Effector memory CD4-positive, alpha-beta T cell (primary cell): ENCODE measurements around the gene SLC11A1.

ENCODE experiments used
- DNase-seq, 3 donors: peaks; one replicate each; pipeline ENCODE4 v3.0.0-alpha.2; 2020
- H3K27ac ChIP-seq: 2 replicates; pipeline ENCODE4 v1.7.0; 2013; ENCODE audit warnings: mild to moderate bottlenecking, low read length, moderate library complexity; ENCODE audit not compliant: insufficient read depth, poor library complexity, severe bottlenecking
- H3K27me3 ChIP-seq: replicated peaks from 2 replicates; pipeline ENCODE4 v1.7.0; 2013; ENCODE audit warnings: mild to moderate bottlenecking, low read length; ENCODE audit not compliant: insufficient read depth, control insufficient read depth, poor library complexity, severe bottlenecking
- H3K36me3 ChIP-seq: 2 replicates; pipeline ENCODE4 v1.7.0; 2013; ENCODE audit warnings: mild to moderate bottlenecking, low read length, moderate library complexity; ENCODE audit not compliant: control insufficient read depth, insufficient read depth
- H3K4me1 ChIP-seq: 2 replicates; pipeline ENCODE4 v1.7.0; 2013; ENCODE audit warnings: low read length, mild to moderate bottlenecking; ENCODE audit not compliant: control insufficient read depth, insufficient read depth, poor library complexity, severe bottlenecking
- H3K4me3 ChIP-seq: 2 replicates; pipeline ENCODE4 v1.7.0; 2013; ENCODE audit warnings: low read length, low read depth, mild to moderate bottlenecking; ENCODE audit not compliant: insufficient read depth, poor library complexity, severe bottlenecking
- H3K9me3 ChIP-seq: 2 replicates; pipeline ENCODE4 v1.7.0; 2013; ENCODE audit warnings: mild to moderate bottlenecking, low read length, moderate library complexity; ENCODE audit not compliant: control insufficient read depth

Gene SLC11A1

GRCh38 chr2:218398437-218399390 is 16.6 kb downstream of the SLC11A1 start:
- Histone ChIP-seq H3K27me3 (no peaks in the 10 kb centered on the region), H3K9me3 (no peaks in the 10 kb centered on the region), H3K27ac (peak overlapping the region; percentile 92), H3K36me3 (peaks cover 22% of the 10 kb centered on the region), H3K4me3 (peak overlapping the region; percentile 72), H3K4me1 (peaks cover 49% of the 10 kb centered on the region)
- DNase-seq, result peak; percentile 45 to 58 (median 48)

- Histone ChIP-seq H3K4me1 (peaks cover 49% of the 10 kb centered on the region), H3K27ac (peak within 1 kb of the TSS; percentile 92), H3K9me3 (no peaks in the 10 kb centered on the region), H3K27me3 (no peaks in the 10 kb centered on the region), H3K36me3 (peaks cover 22% of the 10 kb centered on the region), H3K4me3 (peak within 1 kb of the TSS; percentile 72)
- DNase-seq, result peak; percentile 83 to 88 (median 87)
These were observed 17.5 kb downstream of the SLC11A1 start, which contains the start of gene CTDSP1 for GRCh38 chr2:218399391-218400166. TSS of gene CTDSP1 (plus strand) at chr2:218399868. CDS start at chr2:218400091, 223 bp downstream.

- peak; percentile 15 to 35 (median 29) for DNase-seq
- Histone ChIP-seq H3K27ac (peak overlapping the region; percentile 92), H3K4me3 (peak overlapping the region; percentile 72), H3K4me1 (peaks cover 55% of the 10 kb centered on the region), H3K9me3 (no peaks in the 10 kb centered on the region), H3K36me3 (peaks cover 22% of the 10 kb centered on the region), H3K27me3 (no peaks in the 10 kb centered on the region)
These were observed 18.3 kb downstream of the SLC11A1 start for GRCh38 chr2:218400167-218400929.

- Histone ChIP-seq H3K4me1 (peaks cover 60% of the 10 kb centered on the region), H3K9me3 (no peaks in the 10 kb centered on the region), H3K36me3 (peaks cover 22% of the 10 kb centered on the region), H3K27me3 (no peaks in the 10 kb centered on the region), H3K4me3 (peak overlapping the region; percentile 72), H3K27ac (peak overlapping the region; percentile 92)
- no peak for DNase-seq
These were observed 19.1 kb downstream of the SLC11A1 start for GRCh38 chr2:218400930-218401881.

- Histone ChIP-seq H3K27me3 (no peaks in the 10 kb centered on the region), H3K9me3 (no peaks in the 10 kb centered on the region), H3K27ac (peak overlapping the region; percentile 46), H3K36me3 (peaks cover 22% of the 10 kb centered on the region), H3K4me1 (peaks cover 57% of the 10 kb centered on the region), H3K4me3 (no peak overlapping the region)
- no peak for DNase-seq
These were observed 19.8 kb downstream of the SLC11A1 start for GRCh38 chr2:218401890-218402289.

GRCh38 chr2:218402491-218402901 is 20.4 kb downstream of the SLC11A1 start:
- H3K27me3 ChIP-seq, result no peaks in the 10 kb centered on the region
- no peak overlapping the region for H3K27ac ChIP-seq
- no peaks in the 10 kb centered on the region for H3K9me3 ChIP-seq
- H3K4me3 ChIP-seq, result no peak overlapping the region
- peaks cover 57% of the 10 kb centered on the region for H3K4me1 ChIP-seq
- H3K36me3 ChIP-seq, result peaks cover 22% of the 10 kb centered on the region
- no peak for DNase-seq

GRCh38 chr2:218402911-218403411 is 20.9 kb downstream of the SLC11A1 start:
- Histone ChIP-seq H3K4me1 (peaks cover 56% of the 10 kb centered on the region), H3K36me3 (peaks cover 22% of the 10 kb centered on the region), H3K9me3 (no peaks in the 10 kb centered on the region), H3K27me3 (no peaks in the 10 kb centered on the region), H3K27ac (no peak overlapping the region), H3K4me3 (no peak overlapping the region)
- DNase-seq, result no peak

- Histone ChIP-seq H3K9me3 (no peaks in the 10 kb centered on the region), H3K4me1 (peaks cover 50% of the 10 kb centered on the region), H3K27me3 (no peaks in the 10 kb centered on the region), H3K27ac (no peak overlapping the region), H3K36me3 (peaks cover 22% of the 10 kb centered on the region), H3K4me3 (no peak overlapping the region)
- no peak for DNase-seq
These were observed 21.7 kb downstream of the SLC11A1 start for GRCh38 chr2:218403810-218404209.
